AG10803 (cell line): Measurements from ENCODE around the gene PIWIL1.

ENCODE experiments used
- DNase-seq: peaks from one replicate; pipeline ENCODE4 v3.0.0; 2010; ENCODE audit warnings: low read depth
- H3K4me3 ChIP-seq: 2 replicates; pipeline ENCODE4 v1.5.1; 2011; ENCODE audit warnings: mild to moderate bottlenecking, low read length, control low read depth
- CTCF ChIP-seq: conservative IDR thresholded peaks from 2 replicates; pipeline ENCODE4 v1.5.1; 2011; ENCODE audit warnings: mild to moderate bottlenecking, low read length, control low read depth, inconsistent platforms

The PIWIL1 gene

GRCh38 chr12:130371296-130371695 lies 33.6 kb downstream of the PIWIL1 start:
- no peak for TF ChIP-seq CTCF
- H3K4me3 ChIP-seq = no peak overlapping the region
- no peak for DNase-seq

GRCh38 chr12:130372936-130373335 lies 35.2 kb downstream of the PIWIL1 start:
- no peak for DNase-seq
- no peak overlapping the region for H3K4me3 ChIP-seq
- TF ChIP-seq CTCF = no peak

- H3K4me3 ChIP-seq = no peak overlapping the region
- TF ChIP-seq CTCF = no peak
- DNase-seq = no peak
Measured at GRCh38 chr12:130374083-130374482, 36.4 kb downstream of the PIWIL1 start.

DNA sequence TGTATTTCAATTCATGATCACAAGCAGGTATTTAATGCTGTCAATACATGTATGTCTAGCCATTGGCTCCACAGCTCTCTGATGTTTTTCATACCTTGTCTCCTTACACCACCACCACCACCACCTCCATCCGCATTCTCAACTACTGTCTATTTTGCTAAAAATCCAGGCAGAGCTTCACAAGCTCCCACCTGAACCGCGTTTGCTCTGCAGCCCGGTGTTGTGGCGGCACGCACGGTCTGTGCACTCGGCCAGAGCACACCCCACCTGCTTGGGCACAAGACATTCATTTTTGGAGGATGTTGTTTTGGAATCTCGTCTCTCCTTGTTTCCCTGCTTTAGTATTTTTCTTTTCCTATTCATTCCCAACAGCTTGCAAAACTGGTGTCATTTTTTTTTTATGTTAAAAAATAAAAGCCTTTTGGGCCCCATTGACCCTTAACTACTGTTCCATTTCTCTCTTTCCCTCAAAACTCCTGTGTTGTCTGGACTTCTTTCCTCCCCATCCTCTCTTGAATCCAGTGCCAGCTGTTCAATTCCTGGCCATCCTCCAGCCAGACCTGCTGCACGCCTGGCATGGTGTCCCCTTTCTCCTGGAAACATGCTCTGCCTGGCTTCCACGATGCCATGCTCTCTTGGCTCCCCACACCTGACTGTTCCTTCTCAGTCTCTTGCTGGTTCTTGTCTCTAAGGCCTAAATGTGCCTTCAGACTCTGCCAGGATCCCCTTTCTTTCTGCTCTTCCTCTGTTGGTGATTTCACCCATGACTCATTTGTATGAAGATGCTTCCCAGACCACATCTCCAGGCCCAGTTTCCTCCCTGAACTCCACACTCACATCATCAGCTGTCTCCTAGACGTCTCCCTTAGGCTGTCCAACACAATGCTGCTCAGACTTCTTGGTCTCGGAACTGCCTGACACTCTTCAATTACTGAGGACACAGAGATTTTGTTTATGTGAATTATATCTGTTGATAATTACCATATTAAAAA lies 37.9 kb downstream of the PIWIL1 start:
- DNase-seq = no peak
- H3K4me3 ChIP-seq = no peak overlapping the region
- TF ChIP-seq CTCF = no peak

- TF ChIP-seq CTCF = no peak
- DNase-seq = no peak
- H3K4me3 ChIP-seq = no peak overlapping the region
Measured at GRCh38 chr12:130382818-130383217, 45.1 kb downstream of the PIWIL1 start.

GRCh38 chr12:130384234-130384633 lies 46.5 kb downstream of the PIWIL1 start:
- DNase-seq = no peak
- H3K4me3 ChIP-seq = no peak overlapping the region
- TF ChIP-seq CTCF = no peak

DNA sequence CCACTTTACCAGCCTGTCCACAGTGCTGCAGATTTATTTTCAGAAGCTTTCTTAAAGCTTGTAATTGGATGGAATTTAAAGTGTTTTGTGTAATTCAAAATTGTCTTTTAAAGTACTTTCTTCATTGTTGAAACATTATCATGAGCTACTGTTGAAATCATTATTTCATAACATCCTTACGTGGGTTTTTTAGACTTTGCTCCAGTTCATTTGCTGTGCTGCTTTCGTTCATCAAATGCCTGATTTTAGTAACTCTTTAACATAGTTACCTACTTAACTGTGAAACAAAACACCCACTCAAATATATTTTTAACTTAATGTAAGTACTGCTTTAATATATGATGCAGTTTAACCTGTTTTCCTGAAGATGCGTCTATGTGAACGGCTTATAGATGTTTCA lies 47.5 kb downstream of the PIWIL1 start:
- DNase-seq = no peak
- H3K4me3 ChIP-seq = no peak overlapping the region
- TF ChIP-seq CTCF = no peak
